Psoas muscle (tissue), 8 donors: ENCODE results near the gene CASP6. TPM values are rescaled to one million over a fixed set of nuclear protein-coding genes. Genes with fewer than 3 reads are reported as not detected.

ENCODE experiments used
- ATAC-seq, 4 donors: fragments of 200-7000 bp; cut with Tn5 transposase; one replicate each; pipeline ENCODE4 v1.9.1; 2020; ENCODE audit warnings: moderate library complexity in 3 of 4, mild to moderate bottlenecking in 2 of 4
- DNase-seq, 2 donors: peaks; one replicate each; pipeline ENCODE4 v3.0.0-alpha.2; 2020
- H3K27ac ChIP-seq: fragments of 200-600 bp; one replicate; pipeline ENCODE4 v1.8.0; 2022
- H3K27me3 ChIP-seq, 3 donors: fragments of 200-600 bp in 1 of 3; one replicate each; pipeline versions ENCODE4 v1.6.1 to v1.8.0; 2013 to 2022; ENCODE audit warnings: low read length in 2 of 3, mild to moderate bottlenecking in 2 of 3, moderate library complexity in 1 of 3; ENCODE audit not compliant: insufficient read depth in 3 of 3
- H3K36me3 ChIP-seq, 2 donors: fragments of 200-600 bp in 1 of 2; one replicate each; pipeline versions ENCODE4 v1.6.1 to v1.8.0; 2013 to 2022; ENCODE audit warnings: low read depth in 1 of 2, mild to moderate bottlenecking in 1 of 2, moderate library complexity in 1 of 2; ENCODE audit not compliant: insufficient read depth in 1 of 2
- H3K4me1 ChIP-seq: fragments of 200-600 bp; one replicate; pipeline ENCODE4 v1.8.0; 2022
- H3K4me3 ChIP-seq: fragments of 200-600 bp; one replicate; pipeline ENCODE4 v1.8.0; 2022; ENCODE audit warnings: mild to moderate bottlenecking
- H3K9me3 ChIP-seq: fragments of 200-600 bp; one replicate; pipeline ENCODE4 v1.8.0; 2022
- CTCF ChIP-seq: fragments of 200-600 bp; IDR thresholded peaks from one replicate; pipeline ENCODE4 v1.8.0; 2022; ENCODE audit warnings: antibody characterized with exemption
- WGBS, 3 donors: extraction: QIAGEN DNeasy Blood & Tissue Kit; methylation state at CpG; one replicate each; pipeline versions ENCODE4 v1.1.6 to v1.1.7; 2013; 5-methylcytosine and 5-hydroxymethylcytosine counted together
- intact Hi-C, 2 donors: fragments of 100-400 bp; cut with DNase I; formaldehyde crosslinking; loops; one replicate each; pipeline versions ENCODE4 v1.11.0 to v1.14.2; 2022
- polyA plus RNA-seq, 3 donors: library from polyadenylated mRNA; stranded (reverse); fragments of 200-250 nt; gene quantifications; one replicate each; pipeline ENCODE4 v1.2.3, GENCODE V29; 2013
- total RNA-seq, 4 donors: library from RNA; stranded (reverse); fragmentation: NEBNext Ultra II Directional in 2 of 4; extraction: Animal tissue kit (Norgen Biotek cat#: 25700) in 2 of 4; gene quantifications; one replicate each; pipeline versions ENCODE4 v1.2.1 to v1.2.4, GENCODE V29; 2021 to 2023
- donor health status: healthy with polysubstance abuse.
- donor health status: DM: no; HTN: no; CAD: no; lungs with moderate emphysema.
- donor health status: Bipolar disorder and iron deficiency.
- donor health status: healthy.
- donor health status: DM: yes; HTN: yes; CAD: no.
- donor health status: DM: no; HTN: no; CAD: no.
- donor health status: DM: no; HTN: no; CAD: no.
- donor health status: DM: yes; HTN: yes; CAD: no.

The CASP6 gene
- total and polyA plus RNA-seq, 7 donors, result 2.7 to 8.9 (median 4.2) TPM

- no peak overlapping the region for H3K27ac ChIP-seq
- 81 to 86% (median 83%) methylated on average over 9 to 10 of the region's 10 CpGs for WGBS, 3 donors
- H3K36me3 ChIP-seq, result no peaks in the 10 kb centered on the region
- no peak overlapping the region for H3K4me3 ChIP-seq
- H3K4me1 ChIP-seq, result no peaks in the 10 kb centered on the region
- no peak for TF ChIP-seq CTCF
- no peaks in the 10 kb centered on the region for H3K9me3 ChIP-seq
- ATAC-seq (no peak), DNase-seq (no peak)
- H3K27me3 ChIP-seq, result no peaks in the 10 kb centered on the region
- intact Hi-C loops, result no loop called here
Observed at GRCh38 chr4:109738104-109738872, 35.0 kb upstream of the CASP6 start.

GRCh38 chr4:109735566-109736365 lies 32.5 kb upstream of the CASP6 start:
- intact Hi-C loops, result no loop called here

GRCh38 chr4:109733728-109734127 lies 30.5 kb upstream of the CASP6 start:
- intact Hi-C loops, result no loop called here
- no peaks in the 10 kb centered on the region for H3K27me3 ChIP-seq

More at GRCh38 chr4:109735566-109736365, 32.5 kb upstream of the CASP6 start:
- Histone ChIP-seq H3K27ac (no peak overlapping the region), H3K4me1 (no peaks in the 10 kb centered on the region), H3K27me3 (no peaks in the 10 kb centered on the region), H3K36me3 (no peaks in the 10 kb centered on the region), H3K4me3 (no peak overlapping the region), H3K9me3 (no peaks in the 10 kb centered on the region)
- TF ChIP-seq CTCF, result no peak
- no peak for DNase-seq
- no peak for ATAC-seq
- 63 to 69% (median 68%) methylated on average over 7 of the region's 7 CpGs for WGBS, 3 donors

More at GRCh38 chr4:109733728-109734127, 30.5 kb upstream of the CASP6 start:
- Histone ChIP-seq H3K4me3 (no peak overlapping the region), H3K9me3 (no peaks in the 10 kb centered on the region), H3K27ac (no peak overlapping the region), H3K4me1 (peaks cover 2% of the 10 kb centered on the region), H3K36me3 (no peaks in the 10 kb centered on the region)
- ATAC-seq (no peak), DNase-seq (no peak)
- WGBS, 3 donors, result 90 to 92% (median 90%) methylated on average over 5 of the region's 5 CpGs
- no peak for TF ChIP-seq CTCF
